Measurements from ENCODE around the gene AMZ2.

The AMZ2 gene

DNA sequence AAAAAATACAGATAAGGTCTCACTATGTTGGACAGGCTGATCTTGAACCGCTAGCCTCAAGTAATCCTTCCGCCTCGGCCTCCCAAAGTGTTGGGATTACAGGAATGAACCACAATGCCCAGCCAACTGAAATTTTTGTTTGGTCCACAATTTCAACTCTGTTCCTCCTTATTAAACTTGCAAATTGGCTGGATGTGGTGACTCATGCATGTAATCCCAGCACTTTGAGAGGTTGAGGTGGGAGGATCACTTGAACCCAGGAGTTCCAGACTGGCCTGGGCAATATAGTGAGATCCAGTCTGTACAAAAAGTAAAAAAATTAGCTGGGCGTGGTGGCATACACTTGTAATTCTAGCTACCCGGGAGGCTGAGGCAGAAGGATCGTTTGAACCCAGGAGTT, 56.9 kb downstream of the AMZ2 start:
- no peak overlapping the region for H3K27ac ChIP-seq
- DNase-seq (ENCODE audit: low read depth, low spot score), result no peak

DNA sequence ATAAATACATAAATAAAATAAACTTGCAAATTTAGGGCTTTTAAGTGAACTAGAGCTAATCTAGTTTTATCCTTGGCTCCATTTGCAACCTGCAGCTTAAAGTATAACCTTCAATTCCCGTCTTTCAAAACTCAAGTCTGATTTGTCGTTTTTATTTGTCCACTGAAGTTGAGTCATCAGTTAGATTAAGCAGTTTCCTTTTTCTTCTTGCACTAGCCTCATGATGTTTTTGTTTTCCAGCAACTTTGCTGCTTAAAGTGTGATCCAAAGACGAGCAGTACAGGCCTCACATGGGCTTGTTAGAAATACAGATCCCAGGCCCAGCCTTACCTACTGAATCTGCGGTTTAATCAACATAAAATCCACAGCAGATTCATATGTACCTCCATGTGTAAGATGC, 57.3 kb downstream of the AMZ2 start:
- no peak for DNase-seq (ENCODE audit: low read depth, low spot score)
- H3K27ac ChIP-seq, result no peak overlapping the region

Measured in epithelial cell of prostate (primary cell).